ENCODE results near the gene CTNND2. TPM values are rescaled to one million over a fixed set of nuclear protein-coding genes. Genes with fewer than 3 reads are reported as not detected.

Gene CTNND2
- total and polyA plus RNA-seq, 2 donors (not counting 1 experiment from before 2014, with no cell fraction given), result not detected

DNA sequence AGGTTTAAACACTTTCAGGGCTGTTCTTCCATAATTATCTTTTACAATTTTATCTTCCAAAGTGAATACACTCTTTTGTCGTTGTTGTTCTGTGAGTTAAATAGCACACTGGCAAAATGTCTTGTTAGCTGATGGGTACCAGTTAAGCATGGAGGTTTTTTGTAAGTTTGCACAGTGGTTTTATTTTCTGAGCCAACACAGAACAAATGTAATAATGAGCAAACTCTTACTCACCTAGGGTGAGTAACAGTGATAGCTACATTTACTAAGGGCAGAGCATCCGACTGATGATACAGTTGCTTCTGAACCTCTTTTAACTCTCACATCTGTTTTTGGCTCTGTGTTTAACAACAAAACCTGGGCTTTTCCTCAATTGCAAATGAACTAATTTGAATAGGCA, 103.2 kb downstream of the CTNND2 start:
- H3K9ac ChIP-seq (ENCODE audit: low read length), result no peak overlapping the region
- H3K79me2 ChIP-seq (ENCODE audit: control insufficient read depth, insufficient read depth, low read length), result no peaks in the 10 kb centered on the region
- no peak overlapping the region for H3K4me3 Mint-ChIP-seq
- intact Hi-C loops (cut with micrococcal nuclease), result no loop called here
- no peaks in the 10 kb centered on the region for H3K4me1 ChIP-seq (ENCODE audit: control insufficient read depth in 2 of 2, insufficient read depth in 2 of 2, low read length in 2 of 2)
- H3K4me3 ChIP-seq (ENCODE audit: control extremely low read depth in 1 of 5, extremely low read depth in 1 of 5, insufficient read depth in 1 of 5, low read depth in 2 of 5, low read length in 4 of 5), result no peak overlapping the region
- no peaks in the 10 kb centered on the region for H3K9me3 Mint-ChIP-seq (ENCODE audit: insufficient read depth)
- no peaks in the 10 kb centered on the region for H3K4me1 Mint-ChIP-seq
- H2AFZ ChIP-seq (ENCODE audit: insufficient read depth, low read depth, low read length, poor library complexity, severe bottlenecking), result no peak overlapping the region
- no peak overlapping the region for H3K27ac ChIP-seq (ENCODE audit: low read length in 2 of 2)
- ChIA-PET POLR2A (no interaction called here), CTCF (no interaction called here)
- H3K4me2 ChIP-seq (replicated peaks; ENCODE audit: low read depth, low read length, poor library complexity, severe bottlenecking), result no peak overlapping the region
- ATAC-seq (ENCODE audit: low read depth) (no peak), DNase-seq (no peak)
- no peaks in the 10 kb centered on the region for H4K20me1 ChIP-seq (ENCODE audit: control insufficient read depth, insufficient read depth, low read length, poor library complexity, severe bottlenecking)
- TF ChIP-seq CTCF (IDR thresholded peaks at IDR 0.05) (no peak), EZH2 (IDR thresholded peaks at IDR 0.05; ENCODE audit: borderline replicate concordance, insufficient read depth, low read depth, low read length, poor library complexity, severe bottlenecking) (no peak)
- no peaks in the 10 kb centered on the region for H3K9me3 ChIP-seq (ENCODE audit: control extremely low read depth in 1 of 3, control insufficient read depth in 2 of 3, insufficient read depth in 1 of 3, low read length in 2 of 3)
- H3K27me3 ChIP-seq (replicated peaks in 1 of 4; ENCODE audit: control extremely low read depth in 1 of 4, control insufficient read depth in 3 of 4, insufficient read depth in 4 of 4, low read length in 3 of 4), result no peaks in the 10 kb centered on the region
- H3K27me3 Mint-ChIP-seq, result no peaks in the 10 kb centered on the region
- H3K27ac Mint-ChIP-seq, result no peak overlapping the region
- 80% methylated on average over 1 of the region's 2 CpGs for WGBS (ENCODE audit: insufficient coverage)
- H3K36me3 ChIP-seq (replicated peaks in 1 of 2; ENCODE audit: control extremely low read depth in 1 of 2, control insufficient read depth in 1 of 2, extremely low read depth in 1 of 2, insufficient read depth in 2 of 2, low read length in 1 of 2), result no peaks in the 10 kb centered on the region

- DNase-seq, result no peak
- no peaks in the 10 kb centered on the region for H3K36me3 ChIP-seq (replicated peaks in 1 of 2; ENCODE audit: control extremely low read depth in 1 of 2, control insufficient read depth in 1 of 2, extremely low read depth in 1 of 2, insufficient read depth in 2 of 2, low read length in 1 of 2)
- intact Hi-C loops (cut with micrococcal nuclease), result no loop called here
- no peak overlapping the region for H3K4me3 ChIP-seq (ENCODE audit: control extremely low read depth in 1 of 5, extremely low read depth in 1 of 5, insufficient read depth in 1 of 5, low read depth in 2 of 5, low read length in 4 of 5)
- no peaks in the 10 kb centered on the region for H3K27me3 ChIP-seq (replicated peaks in 1 of 4; ENCODE audit: control extremely low read depth in 1 of 4, control insufficient read depth in 3 of 4, insufficient read depth in 4 of 4, low read length in 3 of 4)
- no peaks in the 10 kb centered on the region for H3K9me3 ChIP-seq (ENCODE audit: control extremely low read depth in 1 of 3, control insufficient read depth in 2 of 3, insufficient read depth in 1 of 3, low read length in 2 of 3)
- no peaks in the 10 kb centered on the region for H3K79me2 ChIP-seq (ENCODE audit: control insufficient read depth, insufficient read depth, low read length)
- H2AFZ ChIP-seq (ENCODE audit: insufficient read depth, low read depth, low read length, poor library complexity, severe bottlenecking), result no peak overlapping the region
- TF ChIP-seq EZH2 (IDR thresholded peaks at IDR 0.05; ENCODE audit: borderline replicate concordance, insufficient read depth, low read depth, low read length, poor library complexity, severe bottlenecking) (no peak), CTCF (IDR thresholded peaks at IDR 0.05) (no peak)
- WGBS (ENCODE audit: insufficient coverage), result 67% methylated on average over 1 of the region's 4 CpGs
- H4K20me1 ChIP-seq (ENCODE audit: control insufficient read depth, insufficient read depth, low read length, poor library complexity, severe bottlenecking), result no peaks in the 10 kb centered on the region
- H3K4me1 ChIP-seq (ENCODE audit: control insufficient read depth in 2 of 2, insufficient read depth in 2 of 2, low read length in 2 of 2), result no peaks in the 10 kb centered on the region
- no peak overlapping the region for H3K4me2 ChIP-seq (replicated peaks; ENCODE audit: low read depth, low read length, poor library complexity, severe bottlenecking)
- H3K27me3 Mint-ChIP-seq, result no peaks in the 10 kb centered on the region
- no peak overlapping the region for H3K27ac ChIP-seq (ENCODE audit: low read length in 2 of 2)
- H3K27ac Mint-ChIP-seq, result no peak overlapping the region
- H3K9me3 Mint-ChIP-seq (ENCODE audit: insufficient read depth), result no peaks in the 10 kb centered on the region
- no peak overlapping the region for H3K9ac ChIP-seq (ENCODE audit: low read length)
- no peaks in the 10 kb centered on the region for H3K4me1 Mint-ChIP-seq
- POLR2A ChIA-PET, result no interaction called here
- ATAC-seq (ENCODE audit: low read depth), result no peak
- CTCF ChIA-PET, result no interaction called here
- no peak overlapping the region for H3K4me3 Mint-ChIP-seq
These were observed 107.1 kb downstream of the CTNND2 start for GRCh38 chr5:11797132-11797531.
